Neural cell (in vitro differentiated cells): Measurements from ENCODE around the gene RC3H2.

Source experiments
- CTCF ChIP-seq: fragments of 450-650 bp; IDR thresholded peaks from 2 replicates; pipeline ENCODE4 v1.5.1; 2014; ENCODE audit warnings: antibody characterized with exemption, mild to moderate bottlenecking, moderate library complexity; ENCODE audit not compliant: poor library complexity, severe bottlenecking
- EP300 ChIP-seq: fragments of 450-650 bp; conservative IDR thresholded peaks from 2 replicates; pipeline ENCODE4 v1.6.1; 2014; ENCODE audit warnings: antibody characterized with exemption, mild to moderate bottlenecking, moderate library complexity; ENCODE audit not compliant: poor library complexity, severe bottlenecking
- EZH2 ChIP-seq: fragments of 200-600, 300-800 bp; shearing (Covaris generic), sonication (generic); IDR thresholded peaks from 2 replicates; pipeline ENCODE4 v1.6.1; 2014; ENCODE audit warnings: antibody characterized with exemption, low read length, borderline replicate concordance, mild to moderate bottlenecking; ENCODE audit not compliant: insufficient read depth, poor library complexity, severe bottlenecking
- MXI1 ChIP-seq: fragments of 450-650 bp; conservative IDR thresholded peaks from 2 replicates; pipeline ENCODE4 v1.6.1; 2014; ENCODE audit warnings: antibody characterized with exemption, mild to moderate bottlenecking; ENCODE audit not compliant: poor library complexity, severe bottlenecking
- POLR2AphosphoS5 ChIP-seq: IDR thresholded peaks from 2 replicates; pipeline ENCODE4 v1.6.1; 2012
- RAD21 ChIP-seq: fragments of 450-650 bp; conservative IDR thresholded peaks from 2 replicates; pipeline ENCODE4 v1.6.1; 2014; ENCODE audit warnings: antibody characterized with exemption, mild to moderate bottlenecking, moderate library complexity
- REST ChIP-seq: IDR thresholded peaks from 2 replicates; pipeline ENCODE4 v1.6.1; 2012; ENCODE audit warnings: borderline replicate concordance

- no peak for TF ChIP-seq EZH2
- no peak for TF ChIP-seq CTCF
- no peak for TF ChIP-seq REST
- TF ChIP-seq POLR2AphosphoS5: no peak
- no peak for TF ChIP-seq EP300
- no peak for TF ChIP-seq RAD21
- no peak for TF ChIP-seq MXI1
These were observed 83.1 kb downstream of the RC3H2 start for GRCh38 chr9:122822056-122822455.
